CD14-positive monocyte (primary cell): ENCODE results near the gene STK33. TPM values are rescaled to one million over a fixed set of nuclear protein-coding genes. Genes with fewer than 3 reads are reported as not detected.
A peak's percentile ranks its signal among the peaks of the same experiment; 100 is the strongest.

Experiments used
- DNase-seq, 3 donors: peaks; one replicate each; pipeline ENCODE4 v3.0.0-alpha.2; 2011 to 2022
- H2AFZ ChIP-seq: 2 replicates; pipeline ENCODE4 v1.6.0; 2012; ENCODE audit warnings: mild to moderate bottlenecking, low read depth, low read length, inconsistent platforms; ENCODE audit not compliant: insufficient read depth, poor library complexity, severe bottlenecking
- H3K27ac ChIP-seq, 2 donors: 1 replicate in 1 of 2; 2 replicates in 1 of 2; pipeline ENCODE4 v1.5.1; 2012 to 2013; ENCODE audit warnings: low read length in 2 of 2, control low read depth in 1 of 2, inconsistent platforms in 1 of 2, low read depth in 1 of 2, mild to moderate bottlenecking in 1 of 2
- H3K27me3 ChIP-seq, 2 donors: one replicate each; pipeline versions ENCODE4 v1.6.0 to v1.6.1; 2011 to 2013; ENCODE audit warnings: low read length in 2 of 2; ENCODE audit not compliant: control insufficient read depth in 2 of 2, insufficient read depth in 2 of 2
- H3K36me3 ChIP-seq, 2 donors: replicated peaks in 1 of 2; 1 replicate in 1 of 2; 2 replicates in 1 of 2; pipeline versions ENCODE4 v1.5.1 to v1.6.1; 2012 to 2013; ENCODE audit warnings: low read length in 2 of 2, control low read depth in 1 of 2, inconsistent platforms in 1 of 2, mild to moderate bottlenecking in 1 of 2; ENCODE audit not compliant: insufficient read depth in 2 of 2, control insufficient read depth in 1 of 2
- H3K4me1 ChIP-seq, 2 donors: 1 replicate in 1 of 2; 2 replicates in 1 of 2; pipeline versions ENCODE4 v1.5.1 to v1.6.1; 2012 to 2013; ENCODE audit warnings: low read length in 2 of 2, control low read depth in 1 of 2, inconsistent platforms in 1 of 2, mild to moderate bottlenecking in 1 of 2, moderate library complexity in 1 of 2; ENCODE audit not compliant: insufficient read depth in 2 of 2, control insufficient read depth in 1 of 2
- H3K4me2 ChIP-seq: replicated peaks from 2 replicates; pipeline ENCODE3; 2012; ENCODE audit warnings: low read length, moderate library complexity, mild to moderate bottlenecking; ENCODE audit not compliant: poor library complexity, severe bottlenecking; ENCODE audit errors: extremely low read depth
- H3K4me3 ChIP-seq, 3 experiments: fragments of 200-600 bp in 1 of 3; sonication (generic) in 1 of 3; replicated peaks in 1 of 3; 1 replicate in 2 of 3; 2 replicates in 1 of 3; pipeline ENCODE4 v1.5.1; 2011 to 2013; ENCODE audit warnings: low read length in 3 of 3, mild to moderate bottlenecking in 3 of 3, control low read depth in 2 of 3, low read depth in 2 of 3, inconsistent platforms in 1 of 3, moderate library complexity in 1 of 3
- H3K79me2 ChIP-seq: 2 replicates; pipeline ENCODE4 v1.6.0; 2012; ENCODE audit warnings: mild to moderate bottlenecking, control low read depth, inconsistent platforms, low read length, moderate library complexity; ENCODE audit not compliant: insufficient read depth
- H3K9ac ChIP-seq: 2 replicates; pipeline ENCODE4 v1.6.0; 2017; ENCODE audit warnings: low read length, mild to moderate bottlenecking; ENCODE audit not compliant: insufficient read depth, poor library complexity, severe bottlenecking
- H3K9me3 ChIP-seq, 2 donors: replicated peaks in 1 of 2; 1 replicate in 1 of 2; 2 replicates in 1 of 2; pipeline versions ENCODE4 v1.5.1 to v1.6.1; 2012 to 2013; ENCODE audit warnings: low read length in 2 of 2, control low read depth in 1 of 2; ENCODE audit not compliant: control insufficient read depth in 1 of 2, insufficient read depth in 1 of 2
- H4K20me1 ChIP-seq: 2 replicates; pipeline ENCODE4 v1.6.0; 2012; ENCODE audit warnings: mild to moderate bottlenecking, low read length, control low read depth, moderate library complexity; ENCODE audit not compliant: insufficient read depth
- H3K27ac Mint-ChIP-seq, 7 donors: one replicate each; pipeline ENCODE4 v1.8.0; 2020; ENCODE audit warnings: mild to moderate bottlenecking in 7 of 7, mixed read lengths in 7 of 7, moderate library complexity in 6 of 7, inconsistent platforms in 2 of 7
- H3K27me3 Mint-ChIP-seq, 3 donors: one replicate each; pipeline ENCODE4 v1.8.0; 2021 to 2022; ENCODE audit warnings: low read depth in 3 of 3, mild to moderate bottlenecking in 3 of 3, mixed read lengths in 3 of 3, moderate library complexity in 3 of 3, inconsistent platforms in 1 of 3
- H3K36me3 Mint-ChIP-seq, 2 donors: one replicate each; pipeline ENCODE4 v1.8.0; 2020; ENCODE audit warnings: mixed read lengths in 2 of 2, inconsistent platforms in 1 of 2, mild to moderate bottlenecking in 1 of 2
- H3K4me1 Mint-ChIP-seq: one replicate; pipeline ENCODE4 v1.8.0; 2020; ENCODE audit warnings: mild to moderate bottlenecking, mixed read lengths
- H3K4me3 Mint-ChIP-seq, 2 donors: one replicate each; pipeline ENCODE4 v1.8.0; 2020; ENCODE audit warnings: mild to moderate bottlenecking in 2 of 2, mixed read lengths in 2 of 2, moderate library complexity in 1 of 2
- H3K9me3 Mint-ChIP-seq, 7 donors: one replicate each; pipeline ENCODE4 v1.8.0; 2020 to 2022; ENCODE audit warnings: mixed read lengths in 7 of 7, mild to moderate bottlenecking in 6 of 7, moderate library complexity in 6 of 7, inconsistent platforms in 2 of 7
- WGBS: methylation state at CpG from one replicate; pipeline ENCODE4 v1.1.5; 2013; ENCODE audit warnings: missing lambda C conversion rate; ENCODE audit not compliant: insufficient coverage; 5-methylcytosine and 5-hydroxymethylcytosine counted together
- intact Hi-C, 2 donors: fragments of 100-400 bp; cut with micrococcal nuclease; formaldehyde crosslinking; loops; one replicate each; pipeline versions ENCODE4 v1.15.0 to v1.15.1; 2023
- polyA plus RNA-seq, 3 donors: library from polyadenylated mRNA; depleted of rRNA in 1 of 3; unstranded in 2 of 3; stranded (reverse) in 1 of 3; fragments of 300-500 nt in 2 of 3; fragments of >200 nt in 1 of 3; fragmentation: Illumina TruSeq in 2 of 3; gene quantifications; 1 replicate in 2 of 3; 2 replicates in 1 of 3; pipeline ENCODE4 v1.2.3, GENCODE V29; 2012 to 2021
- TF ChIP-seq, protein P1 (sequence below): fragments of 200-600 bp; IDR thresholded peaks from one replicate; pipeline ENCODE4 v1.8.0; 2022; ENCODE audit warnings: antibody characterized with exemption, mild to moderate bottlenecking

STK33 gene
- polyA plus RNA-seq, 3 donors: not detected

DNA sequence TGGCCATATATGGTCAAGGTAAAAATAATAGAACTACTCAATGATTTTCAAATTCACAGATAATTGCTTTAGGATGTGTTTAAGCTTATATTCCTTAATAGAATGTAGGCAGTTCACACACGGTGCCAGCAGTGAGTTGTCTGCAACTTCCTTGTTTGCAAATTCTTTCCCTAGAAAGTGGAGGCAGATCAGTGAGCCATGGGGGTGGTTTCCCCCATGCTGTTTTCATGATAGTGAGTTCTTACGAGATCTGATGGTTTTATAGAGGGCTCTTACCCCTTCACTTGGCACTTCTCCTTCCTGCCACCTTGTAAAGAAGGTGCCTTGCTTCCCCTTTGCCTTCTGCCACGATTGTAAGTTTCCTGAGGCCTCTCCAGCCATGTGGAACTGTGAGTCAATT is 218.6 kb downstream of the STK33 start:
- WGBS: no CpG with 5 or more reads among the region's 3 CpGs
- peaks cover 0 to 10% (median 1%) of the 10 kb centered on the region in 3 donors for H3K27me3 Mint-ChIP-seq
- no peaks in the 10 kb centered on the region for H3K79me2 ChIP-seq

DNA sequence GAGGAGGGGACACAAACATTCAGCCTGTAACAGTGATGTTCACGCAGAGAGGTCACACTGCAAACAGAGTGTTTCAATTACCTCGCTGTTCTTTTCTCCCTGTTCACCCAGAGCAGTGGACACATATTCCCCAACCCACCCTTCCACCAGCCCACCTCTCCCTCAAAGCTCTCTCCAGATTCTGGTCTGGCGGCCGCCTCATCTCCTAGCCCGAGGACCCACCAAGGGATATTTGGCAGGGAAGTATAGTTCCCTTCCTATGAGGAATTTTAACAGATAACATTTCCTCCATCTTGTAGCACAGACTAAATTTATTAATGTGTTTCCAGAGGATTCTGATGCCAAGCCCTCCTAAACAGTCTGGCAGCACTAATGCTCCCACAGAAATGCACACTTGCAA is 219.3 kb downstream of the STK33 start:
- Mint-ChIP-seq H3K27me3 (peaks cover 0 to 8% (median 1%) of the 10 kb centered on the region in 3 donors), H3K27ac (no peak overlapping the region), H3K9me3 (peaks cover 0 to 2% (median 0%) of the 10 kb centered on the region in 7 donors), H3K36me3 (no peaks in the 10 kb centered on the region), H3K4me1 (no peaks in the 10 kb centered on the region), H3K4me3 (no peak overlapping the region)
- Histone ChIP-seq H3K36me3 (no peaks in the 10 kb centered on the region), H3K4me3 (no peak overlapping the region), H3K9me3 (no peaks in the 10 kb centered on the region), H3K9ac (no peak overlapping the region), H3K27me3 (no peaks in the 10 kb centered on the region), H3K4me1 (no peaks in the 10 kb centered on the region), H3K79me2 (no peaks in the 10 kb centered on the region), H3K27ac (no peak overlapping the region), H3K4me2 (no peak overlapping the region), H4K20me1 (no peaks in the 10 kb centered on the region), H2AFZ (no peak overlapping the region)
- intact Hi-C loops: no loop called here
- 100% methylated on average over 2 of the region's 5 CpGs for WGBS
- TF ChIP-seq, protein P1, sequence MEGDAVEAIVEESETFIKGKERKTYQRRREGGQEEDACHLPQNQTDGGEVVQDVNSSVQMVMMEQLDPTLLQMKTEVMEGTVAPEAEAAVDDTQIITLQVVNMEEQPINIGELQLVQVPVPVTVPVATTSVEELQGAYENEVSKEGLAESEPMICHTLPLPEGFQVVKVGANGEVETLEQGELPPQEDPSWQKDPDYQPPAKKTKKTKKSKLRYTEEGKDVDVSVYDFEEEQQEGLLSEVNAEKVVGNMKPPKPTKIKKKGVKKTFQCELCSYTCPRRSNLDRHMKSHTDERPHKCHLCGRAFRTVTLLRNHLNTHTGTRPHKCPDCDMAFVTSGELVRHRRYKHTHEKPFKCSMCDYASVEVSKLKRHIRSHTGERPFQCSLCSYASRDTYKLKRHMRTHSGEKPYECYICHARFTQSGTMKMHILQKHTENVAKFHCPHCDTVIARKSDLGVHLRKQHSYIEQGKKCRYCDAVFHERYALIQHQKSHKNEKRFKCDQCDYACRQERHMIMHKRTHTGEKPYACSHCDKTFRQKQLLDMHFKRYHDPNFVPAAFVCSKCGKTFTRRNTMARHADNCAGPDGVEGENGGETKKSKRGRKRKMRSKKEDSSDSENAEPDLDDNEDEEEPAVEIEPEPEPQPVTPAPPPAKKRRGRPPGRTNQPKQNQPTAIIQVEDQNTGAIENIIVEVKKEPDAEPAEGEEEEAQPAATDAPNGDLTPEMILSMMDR: no peak
- no peak for DNase-seq

More for the DNA sequence above, 218.6 kb downstream of the STK33 start:
- Histone ChIP-seq H3K36me3 (no peaks in the 10 kb centered on the region), H2AFZ (no peak overlapping the region), H3K9me3 (no peaks in the 10 kb centered on the region), H3K27me3 (no peaks in the 10 kb centered on the region), H3K9ac (no peak overlapping the region), H3K27ac (no peak overlapping the region), H3K4me2 (no peak overlapping the region), H3K4me1 (no peaks in the 10 kb centered on the region), H4K20me1 (no peaks in the 10 kb centered on the region), H3K4me3 (no peak overlapping the region)
- TF ChIP-seq, protein P1: no peak
- intact Hi-C loops: no loop called here
- peak in 1 of 3 donors; percentile 52 for DNase-seq
- Mint-ChIP-seq H3K9me3 (peaks cover 0 to 2% (median 0%) of the 10 kb centered on the region in 7 donors), H3K4me3 (no peak overlapping the region), H3K36me3 (no peaks in the 10 kb centered on the region), H3K27ac (no peak overlapping the region), H3K4me1 (no peaks in the 10 kb centered on the region)
